CD4-positive, alpha-beta T cell treated with Interleukin-12 subunit alpha and Interleukin-12 subunit beta, for 1 hour (primary cell): Measurements from ENCODE around the gene PF4V1.

Source experiments
- DNase-seq: peaks from one replicate; pipeline ENCODE4 v3.0.0-alpha.2; 2020

The PF4V1 gene

GRCh38 chr4:73847526-73848182, 5.4 kb upstream of the PF4V1 start:
- no peak for DNase-seq

- DNase-seq = no peak
Measured at GRCh38 chr4:73848183-73848777, 4.8 kb upstream of the PF4V1 start.

- DNase-seq = no peak
Measured at GRCh38 chr4:73850261-73850970, 2.7 kb upstream of the PF4V1 start.

GRCh38 chr4:73851293-73851692, 1.8 kb upstream of the PF4V1 start:
- no peak for DNase-seq

- DNase-seq = no peak
Measured at GRCh38 chr4:73852771-73853170, 325 bp upstream of the PF4V1 start.

- no peak for DNase-seq
Measured at GRCh38 chr4:73853718-73854473, 800 bp downstream of the PF4V1 start.

- DNase-seq = no peak
Measured at GRCh38 chr4:73855406-73855805, 2.3 kb downstream of the PF4V1 start.

- DNase-seq = no peak
Measured at GRCh38 chr4:73856518-73856917, 3.4 kb downstream of the PF4V1 start.

- DNase-seq = no peak
Measured at GRCh38 chr4:73859614-73860088, 6.6 kb downstream of the PF4V1 start.

- no peak for DNase-seq
Measured at GRCh38 chr4:73860181-73860580, 7.1 kb downstream of the PF4V1 start.

GRCh38 chr4:73860917-73861316, 7.8 kb downstream of the PF4V1 start:
- DNase-seq = no peak

- DNase-seq = no peak
Measured at GRCh38 chr4:73862322-73862721, 9.2 kb downstream of the PF4V1 start.

- no peak for DNase-seq
Measured at GRCh38 chr4:73864365-73864764, 11.3 kb downstream of the PF4V1 start.

GRCh38 chr4:73864961-73865360, 11.9 kb downstream of the PF4V1 start:
- DNase-seq = no peak

- no peak for DNase-seq
Measured at GRCh38 chr4:73865431-73866096, 12.5 kb downstream of the PF4V1 start.

- no peak for DNase-seq
Measured at GRCh38 chr4:73866246-73866645, 13.2 kb downstream of the PF4V1 start.

- DNase-seq = no peak
Measured at GRCh38 chr4:73867783-73868182, 14.7 kb downstream of the PF4V1 start.

GRCh38 chr4:73868206-73869129, 15.4 kb downstream of the PF4V1 start:
- no peak for DNase-seq

GRCh38 chr4:73869130-73870055, 16.3 kb downstream of the PF4V1 start, which contains the start of gene CXCL1:
TSS of gene CXCL1 (plus strand) at chr4:73869393. CDS start at chr4:73869471, 78 bp downstream.
- no peak for DNase-seq

- no peak for DNase-seq
Measured at GRCh38 chr4:73870260-73870659, 17.2 kb downstream of the PF4V1 start.
